Gastroesophageal sphincter (tissue), 3 donors: Measurements from ENCODE around the gene TXNRD1.

Source experiments
- CTCF ChIP-seq, 4 experiments: fragments of 200-600 bp in 2 of 4; fragments of 450-650 bp in 2 of 4; sonication (generic) in 1 of 4; IDR thresholded peaks; one replicate each; pipeline ENCODE4 v1.5.1; 2017 to 2019; ENCODE audit warnings: antibody characterized with exemption in 4 of 4, mild to moderate bottlenecking in 2 of 4, moderate library complexity in 2 of 4
- EP300 ChIP-seq: sonication (generic); formaldehyde crosslinking; IDR thresholded peaks from one replicate; pipeline ENCODE4 v1.6.1; 2017; ENCODE audit warnings: antibody characterized with exemption, mild to moderate bottlenecking
- POLR2A ChIP-seq, 2 donors: fragments of 450-650 bp; IDR thresholded peaks; one replicate each; pipeline ENCODE4 v1.6.1; 2017; ENCODE audit warnings: antibody characterized with exemption in 2 of 2, mild to moderate bottlenecking in 2 of 2, moderate library complexity in 1 of 2
- POLR2AphosphoS5 ChIP-seq: sonication (generic); formaldehyde crosslinking; IDR thresholded peaks from one replicate; pipeline ENCODE4 v1.6.1; 2017; ENCODE audit warnings: antibody characterized with exemption

GRCh38 chr12:104376650-104377513 is 161.3 kb downstream of the TXNRD1 start:
- TF ChIP-seq POLR2AphosphoS5 (no peak), CTCF (IDR thresholded peaks at IDR 0.05) (no peak), POLR2A (IDR thresholded peaks at IDR 0.05) (no peak), EP300 (no peak)
